Hepatocyte (in vitro differentiated cells): ENCODE data around the gene MACROD2. TPM values are rescaled to one million over a fixed set of nuclear protein-coding genes. Genes with fewer than 3 reads are reported as not detected.

Experiments
- DNase-seq: peaks from one replicate; pipeline ENCODE4 v3.0.0-alpha.2; 2016; ENCODE audit warnings: low spot score
- H2AFZ ChIP-seq: fragments of 200-600 bp; sonication (generic); 2 replicates; pipeline ENCODE4 v1.6.0; 2016; ENCODE audit warnings: antibody characterized with exemption, mild to moderate bottlenecking
- H3K27ac ChIP-seq: fragments of 200-600 bp; sonication (generic); 2 replicates; pipeline ENCODE4 v1.5.1; 2016; ENCODE audit warnings: mild to moderate bottlenecking
- H3K27me3 ChIP-seq: fragments of 200-600 bp; sonication (generic); 2 replicates; pipeline ENCODE4 v1.6.1; 2016
- H3K36me3 ChIP-seq: fragments of 200-600 bp; sonication (generic); replicated peaks from 2 replicates; pipeline ENCODE4 v1.5.1; 2016; ENCODE audit warnings: low read depth; ENCODE audit not compliant: insufficient read depth
- H3K4me1 ChIP-seq: fragments of 200-600 bp; sonication (generic); 2 replicates; pipeline ENCODE4 v1.5.1; 2016; ENCODE audit warnings: mild to moderate bottlenecking, moderate library complexity; ENCODE audit not compliant: insufficient read depth
- H3K4me2 ChIP-seq: fragments of 200-600 bp; sonication (generic); 2 replicates; pipeline ENCODE4 v1.6.0; 2016
- H3K4me3 ChIP-seq: fragments of 200-600 bp; sonication (generic); 2 replicates; pipeline ENCODE4 v1.5.1; 2016; ENCODE audit warnings: mild to moderate bottlenecking
- H3K79me2 ChIP-seq: fragments of 200-600 bp; sonication (generic); 2 replicates; pipeline ENCODE4 v1.6.0; 2017; ENCODE audit warnings: mild to moderate bottlenecking
- H3K9me2 ChIP-seq: fragments of 200-600 bp; sonication (generic); replicated peaks from 2 replicates; pipeline ENCODE4 v1.6.0; 2017; ENCODE audit warnings: mild to moderate bottlenecking; ENCODE audit not compliant: insufficient read depth
- H3K9me3 ChIP-seq: fragments of 200-600 bp; sonication (generic); 2 replicates; pipeline ENCODE4 v1.5.1; 2016; ENCODE audit warnings: low read depth, mild to moderate bottlenecking
- H4K20me1 ChIP-seq: fragments of 200-600 bp; sonication (generic); 2 replicates; pipeline ENCODE4 v1.6.0; 2016; ENCODE audit warnings: mild to moderate bottlenecking; ENCODE audit not compliant: insufficient read depth, poor library complexity, severe bottlenecking
- CTCF ChIP-seq: fragments of 200-600 bp; sonication (generic); IDR thresholded peaks from 2 replicates; pipeline ENCODE4 v1.5.1; 2016; ENCODE audit warnings: antibody characterized with exemption, mild to moderate bottlenecking; ENCODE audit not compliant: poor library complexity
- EZH2 ChIP-seq: fragments of 200-600 bp; sonication (generic); IDR thresholded peaks from 2 replicates; pipeline ENCODE4 v1.6.1; 2016; ENCODE audit warnings: antibody characterized with exemption, mild to moderate bottlenecking, borderline replicate concordance
- EZH2phosphoT487 ChIP-seq: fragments of 200-600 bp; sonication (generic); IDR thresholded peaks from one replicate; pipeline ENCODE4 v1.6.1; 2018; ENCODE audit warnings: antibody characterized with exemption, mild to moderate bottlenecking, low read depth, moderate library complexity; ENCODE audit not compliant: unreplicated experiment, severe bottlenecking
- WGBS: methylation state at CpG from one replicate; pipeline ENCODE4 v1.1.6; 2016; ENCODE audit warnings: low lambda C conversion rate; ENCODE audit errors: missing lambda C conversion rate; 5-methylcytosine and 5-hydroxymethylcytosine counted together
- polyA plus RNA-seq: library from polyadenylated mRNA; unstranded; fragments of >200 nt; fragmentation: Nextera tagmentation; extraction: Ambion mirVana; gene quantifications from 2 replicates; pipeline ENCODE4 v1.2.1, GENCODE V29; 2016
- total RNA-seq: library from RNA; depleted of rRNA; stranded (reverse); fragments of >200 nt; gene quantifications from 2 replicates; pipeline ENCODE4 v1.2.3, GENCODE V29; 2014

The MACROD2 gene
- total and polyA plus RNA-seq, 2 experiments from 2014 or later: 2.4 to 3.1 TPM

- TF ChIP-seq CTCF (no peak), EZH2phosphoT487 (no peak), EZH2 (no peak)
- 94% methylated on average over 2 of the region's 2 CpGs for WGBS
- Histone ChIP-seq H3K4me1 (peaks cover 3% of the 10 kb centered on the region), H3K79me2 (no peaks in the 10 kb centered on the region), H2AFZ (no peak overlapping the region), H3K36me3 (no peaks in the 10 kb centered on the region), H3K4me2 (no peak overlapping the region), H3K27me3 (no peaks in the 10 kb centered on the region), H4K20me1 (no peaks in the 10 kb centered on the region), H3K9me3 (no peaks in the 10 kb centered on the region), H3K4me3 (no peak overlapping the region), H3K27ac (no peak overlapping the region), H3K9me2 (no peaks in the 10 kb centered on the region)
- no peak for DNase-seq
These were observed 1822.0 kb downstream of the MACROD2 start for GRCh38 chr20:15817351-15817750.

GRCh38 chr20:15818651-15819071 is 1823.3 kb downstream of the MACROD2 start:
- no peaks in the 10 kb centered on the region for H3K79me2 ChIP-seq
- no peaks in the 10 kb centered on the region for H3K9me2 ChIP-seq
- H3K36me3 ChIP-seq: no peaks in the 10 kb centered on the region
- H3K4me2 ChIP-seq: peak overlapping the region; percentile 9
- WGBS: 48% methylated on average over 4 of the region's 4 CpGs
- H2AFZ ChIP-seq: no peak overlapping the region
- no peak for DNase-seq
- no peaks in the 10 kb centered on the region for H3K27me3 ChIP-seq
- no peaks in the 10 kb centered on the region for H4K20me1 ChIP-seq
- no peaks in the 10 kb centered on the region for H3K9me3 ChIP-seq
- TF ChIP-seq CTCF (no peak), EZH2 (no peak), EZH2phosphoT487 (no peak)
- no peak overlapping the region for H3K27ac ChIP-seq
- no peaks in the 10 kb centered on the region for H3K4me1 ChIP-seq
- no peak overlapping the region for H3K4me3 ChIP-seq

GRCh38 chr20:15823718-15824117 is 1828.4 kb downstream of the MACROD2 start:
- Histone ChIP-seq H3K4me2 (no peak overlapping the region), H2AFZ (no peak overlapping the region), H3K9me2 (no peaks in the 10 kb centered on the region), H3K36me3 (no peaks in the 10 kb centered on the region), H3K4me3 (no peak overlapping the region), H3K27me3 (no peaks in the 10 kb centered on the region), H3K4me1 (no peaks in the 10 kb centered on the region), H3K79me2 (no peaks in the 10 kb centered on the region), H3K27ac (no peak overlapping the region), H4K20me1 (no peaks in the 10 kb centered on the region), H3K9me3 (no peaks in the 10 kb centered on the region)
- TF ChIP-seq EZH2phosphoT487 (no peak), CTCF (no peak), EZH2 (no peak)
- 54% methylated on average over 2 of the region's 2 CpGs for WGBS
- DNase-seq: no peak

- Histone ChIP-seq H2AFZ (no peak overlapping the region), H3K27me3 (no peaks in the 10 kb centered on the region), H3K79me2 (no peaks in the 10 kb centered on the region), H3K4me2 (no peak overlapping the region), H3K27ac (no peak overlapping the region), H3K36me3 (no peaks in the 10 kb centered on the region), H3K9me2 (no peaks in the 10 kb centered on the region), H3K4me1 (no peaks in the 10 kb centered on the region), H3K4me3 (no peak overlapping the region), H3K9me3 (no peaks in the 10 kb centered on the region), H4K20me1 (no peaks in the 10 kb centered on the region)
- no peak for DNase-seq
- TF ChIP-seq CTCF (no peak), EZH2 (no peak), EZH2phosphoT487 (no peak)
These were observed 1832.3 kb downstream of the MACROD2 start for GRCh38 chr20:15827628-15828027.
